IgD-negative memory B cell (primary cell): ENCODE data around the gene ANAPC5. TPM values are rescaled to one million over a fixed set of nuclear protein-coding genes. Genes with fewer than 3 reads are reported as not detected.
"Not testable (repeated sequence)": the region's sequence is repeated elsewhere in the genome, so short reads cannot be mapped to it uniquely, and the experiment has no call there.

Experiments
- H3K27ac Mint-ChIP-seq, 3 donors: one replicate each; pipeline ENCODE4 v1.8.0; 2020 to 2022; ENCODE audit warnings: mild to moderate bottlenecking in 3 of 3, mixed read lengths in 3 of 3, moderate library complexity in 1 of 3
- H3K27me3 Mint-ChIP-seq: one replicate; pipeline ENCODE4 v1.8.0; 2021; ENCODE audit warnings: mixed read lengths
- H3K36me3 Mint-ChIP-seq: one replicate; pipeline ENCODE4 v1.8.0; 2020; ENCODE audit warnings: mild to moderate bottlenecking, mixed read lengths
- H3K4me1 Mint-ChIP-seq, 3 donors: one replicate each; pipeline ENCODE4 v1.8.0; 2020 to 2022; ENCODE audit warnings: mixed read lengths in 3 of 3, mild to moderate bottlenecking in 1 of 3
- H3K4me3 Mint-ChIP-seq, 4 donors: one replicate each; pipeline ENCODE4 v1.8.0; 2020 to 2022; ENCODE audit warnings: mild to moderate bottlenecking in 4 of 4, mixed read lengths in 4 of 4, moderate library complexity in 3 of 4
- H3K9me3 Mint-ChIP-seq, 3 donors: one replicate each; pipeline ENCODE4 v1.8.0; 2020 to 2021; ENCODE audit warnings: mixed read lengths in 3 of 3, mild to moderate bottlenecking in 1 of 3
- polyA plus RNA-seq: library from polyadenylated mRNA; unstranded; fragments of 300-500 nt; fragmentation: Illumina TruSeq; gene quantifications from one replicate; pipeline ENCODE4 v1.2.3, GENCODE V29; 2021

ANAPC5 gene
- polyA plus RNA-seq, 1 donor from 2014 or later: 130 TPM

GRCh38 chr12:121288986-121289385 is 63.2 kb downstream of the ANAPC5 start:
- Mint-ChIP-seq H3K4me3 (no peak overlapping the region), H3K4me1 (peaks cover 12 to 24% (median 16%) of the 10 kb centered on the region in 3 donors), H3K9me3 (no peaks in the 10 kb centered on the region), H3K27ac (no peak overlapping the region), H3K27me3 (no peaks in the 10 kb centered on the region), H3K36me3 (peaks cover 2% of the 10 kb centered on the region)

DNA sequence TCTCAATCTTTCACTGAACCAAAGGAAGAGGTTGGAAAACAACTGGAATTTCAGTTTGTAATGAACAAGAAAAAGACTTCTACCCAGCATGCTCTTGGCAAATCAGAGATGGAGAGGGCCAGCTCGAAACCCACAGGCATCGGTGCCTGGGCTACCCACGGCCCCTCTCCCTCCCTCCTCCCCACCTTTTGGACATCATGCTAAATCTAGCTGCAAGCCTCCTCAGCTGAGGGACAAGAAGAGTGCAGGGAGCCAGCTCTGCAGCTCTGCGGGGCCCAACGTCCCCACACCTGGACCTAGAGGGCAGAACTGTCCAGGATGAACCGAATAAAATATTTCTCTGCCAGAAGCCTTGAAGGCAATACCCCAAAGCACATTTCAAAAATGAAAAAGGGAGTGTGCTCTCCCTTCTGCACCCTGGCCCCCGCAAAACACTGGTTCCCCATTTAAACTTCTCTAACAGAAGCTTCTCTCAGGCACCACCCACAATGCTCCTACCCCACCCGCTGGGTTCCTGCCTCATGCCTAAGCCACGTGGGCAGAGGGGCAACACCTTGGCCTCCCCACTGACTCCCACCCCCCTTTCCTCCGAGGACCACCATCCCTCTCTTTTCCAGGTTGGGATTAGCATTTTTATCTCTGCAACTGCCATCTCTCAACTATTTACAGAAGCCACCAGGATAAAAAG is 63.9 kb downstream of the ANAPC5 start:
- H3K27ac Mint-ChIP-seq: peak overlapping the region in 1 of 3 donors; percentile 89
- no peaks in the 10 kb centered on the region for H3K9me3 Mint-ChIP-seq
- peak overlapping the region in 2 of 4 donors; percentile 12 to 45 for H3K4me3 Mint-ChIP-seq
- H3K36me3 Mint-ChIP-seq: peaks cover 2% of the 10 kb centered on the region
- H3K4me1 Mint-ChIP-seq: peaks cover 12 to 24% (median 16%) of the 10 kb centered on the region in 3 donors
- H3K27me3 Mint-ChIP-seq: no peaks in the 10 kb centered on the region

- Mint-ChIP-seq H3K4me3 (no peak overlapping the region), H3K9me3 (no peaks in the 10 kb centered on the region), H3K36me3 (peaks cover 2% of the 10 kb centered on the region), H3K27ac (no peak overlapping the region), H3K4me1 (peaks cover 11 to 22% (median 13%) of the 10 kb centered on the region in 3 donors), H3K27me3 (no peaks in the 10 kb centered on the region)
Observed at GRCh38 chr12:121287267-121287954, 64.8 kb downstream of the ANAPC5 start.

DNA sequence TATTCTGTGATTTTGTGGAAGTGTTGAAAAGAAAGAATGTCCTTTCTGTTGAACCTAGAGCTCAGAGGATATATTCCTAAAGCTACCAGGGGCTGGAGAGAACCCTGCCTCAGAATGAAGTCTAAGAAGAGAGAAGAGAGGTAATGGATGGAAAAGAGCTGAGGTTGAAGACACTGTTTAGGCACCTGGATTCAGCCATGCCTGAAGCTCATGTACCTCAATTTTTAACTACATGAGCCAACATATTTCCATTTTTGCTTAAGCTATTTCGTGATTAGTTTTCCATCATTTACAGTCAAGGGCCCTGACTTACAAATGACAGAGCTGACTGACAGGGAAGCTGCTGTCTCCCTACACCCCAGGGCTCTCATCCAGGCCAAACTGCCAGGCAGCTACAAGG is 66.4 kb downstream of the ANAPC5 start:
- H3K4me1 Mint-ChIP-seq: peaks cover 8 to 13% (median 8%) of the 10 kb centered on the region in 3 donors
- H3K4me3 Mint-ChIP-seq: no peak overlapping the region
- H3K9me3 Mint-ChIP-seq: no peaks in the 10 kb centered on the region
- H3K27ac Mint-ChIP-seq: peak overlapping the region in 1 of 3 donors; percentile 71
- H3K36me3 Mint-ChIP-seq: no peaks in the 10 kb centered on the region
- no peaks in the 10 kb centered on the region for H3K27me3 Mint-ChIP-seq

DNA sequence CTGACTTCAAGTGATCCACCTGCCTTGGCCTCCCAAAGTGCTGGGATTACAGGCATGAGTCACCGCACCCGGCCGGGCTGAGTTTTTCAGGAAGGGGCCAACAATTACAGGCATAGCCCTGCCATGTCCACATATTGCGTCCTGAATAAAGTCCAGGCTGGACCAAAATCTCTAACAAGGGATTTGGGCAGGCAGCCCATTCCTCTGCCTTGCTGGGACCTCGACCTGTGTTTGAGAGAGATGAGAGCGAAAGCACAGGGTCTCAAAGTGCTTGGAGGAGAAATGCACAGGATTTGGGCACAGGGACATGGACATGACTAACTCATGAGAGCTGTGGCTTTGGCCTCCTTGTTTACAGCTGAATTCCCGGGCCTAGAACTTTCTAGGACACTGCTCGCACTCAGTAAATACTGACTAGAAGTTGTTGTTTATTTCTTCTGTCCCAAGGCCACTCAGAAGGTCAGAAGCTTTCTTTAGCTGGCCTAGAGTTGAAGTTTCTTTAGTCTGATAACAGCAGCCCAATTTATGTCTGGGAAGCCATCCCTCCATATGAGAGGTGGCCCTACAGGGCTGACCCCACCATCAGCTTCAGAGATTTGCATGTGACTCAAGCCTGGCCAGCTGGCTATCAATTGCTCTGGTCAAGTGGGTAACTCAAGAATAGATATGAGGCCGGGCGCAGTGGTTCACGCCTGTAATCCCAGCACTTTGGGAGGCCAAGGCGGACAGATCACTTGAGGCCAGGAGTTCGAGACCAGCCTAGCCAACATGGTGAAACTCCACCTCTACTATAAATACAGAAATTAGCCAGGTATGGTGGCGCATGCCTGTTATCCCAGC is 67.4 kb downstream of the ANAPC5 start:
- peaks cover 8 to 9% (median 8%) of the 10 kb centered on the region in 3 donors for H3K4me1 Mint-ChIP-seq
- H3K36me3 Mint-ChIP-seq: peaks cover 2% of the 10 kb centered on the region
- no peaks in the 10 kb centered on the region for H3K9me3 Mint-ChIP-seq
- H3K27ac Mint-ChIP-seq: no peak overlapping the region
- no peak overlapping the region for H3K4me3 Mint-ChIP-seq
- H3K27me3 Mint-ChIP-seq: no peaks in the 10 kb centered on the region

GRCh38 chr12:121283841-121284240 is 68.4 kb downstream of the ANAPC5 start:
- Mint-ChIP-seq H3K4me3 (no peak overlapping the region), H3K36me3 (peaks cover 3% of the 10 kb centered on the region), H3K27me3 (no peaks in the 10 kb centered on the region), H3K4me1 (peaks cover 8 to 9% (median 8%) of the 10 kb centered on the region in 3 donors), H3K27ac (no peak overlapping the region), H3K9me3 (no peaks in the 10 kb centered on the region)

GRCh38 chr12:121283388-121283787 is 68.8 kb downstream of the ANAPC5 start:
- Mint-ChIP-seq H3K36me3 (peaks cover 6% of the 10 kb centered on the region), H3K4me3 (no peak overlapping the region), H3K27me3 (no peaks in the 10 kb centered on the region), H3K27ac (no peak overlapping the region), H3K9me3 (no peaks in the 10 kb centered on the region), H3K4me1 (peaks cover 5 to 6% (median 5%) of the 10 kb centered on the region in 3 donors)

GRCh38 chr12:121282910-121283309 is 69.3 kb downstream of the ANAPC5 start:
- not testable (repeated sequence) for H3K4me1 Mint-ChIP-seq, H3K27ac Mint-ChIP-seq, H3K4me3 Mint-ChIP-seq, H3K27me3 Mint-ChIP-seq, H3K9me3 Mint-ChIP-seq, H3K36me3 Mint-ChIP-seq

DNA sequence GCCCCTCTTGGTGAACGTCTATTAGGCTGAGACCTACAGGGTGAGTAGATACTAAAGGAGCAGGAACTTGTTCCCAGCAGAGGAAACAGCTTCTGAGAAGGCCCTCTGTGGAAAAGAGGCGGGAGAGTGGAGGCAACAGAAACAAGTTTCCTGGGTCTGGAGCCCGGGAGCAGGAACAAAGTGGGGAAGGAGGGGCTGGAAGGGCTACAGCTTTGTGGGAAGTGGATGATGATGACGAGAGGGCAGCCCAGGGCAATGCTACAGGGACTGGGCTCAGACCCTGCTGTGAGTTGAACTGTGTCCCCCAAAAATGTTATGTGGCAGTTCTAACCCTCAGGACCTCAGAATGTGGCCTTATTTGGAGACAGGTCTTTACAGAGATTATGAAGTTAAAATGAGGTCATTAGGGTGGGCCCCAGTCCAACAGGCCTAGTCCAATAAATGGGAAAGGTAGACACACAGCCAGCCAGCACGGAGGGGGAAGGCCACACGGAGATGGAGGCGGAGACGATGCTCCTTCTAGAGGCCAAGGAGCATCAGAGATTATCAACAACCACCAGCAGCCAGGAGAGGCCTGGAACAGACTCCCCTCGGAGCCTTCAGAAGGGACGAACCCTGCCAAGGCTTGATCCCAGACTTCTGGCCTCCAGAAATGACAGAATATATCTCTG is 70.0 kb downstream of the ANAPC5 start:
- H3K27me3 Mint-ChIP-seq: no peaks in the 10 kb centered on the region
- H3K27ac Mint-ChIP-seq: no peak overlapping the region
- no peaks in the 10 kb centered on the region for H3K9me3 Mint-ChIP-seq
- no peak overlapping the region for H3K4me3 Mint-ChIP-seq
- peaks cover 2 to 5% (median 4%) of the 10 kb centered on the region in 3 donors for H3K4me1 Mint-ChIP-seq
- peaks cover 7% of the 10 kb centered on the region for H3K36me3 Mint-ChIP-seq

DNA sequence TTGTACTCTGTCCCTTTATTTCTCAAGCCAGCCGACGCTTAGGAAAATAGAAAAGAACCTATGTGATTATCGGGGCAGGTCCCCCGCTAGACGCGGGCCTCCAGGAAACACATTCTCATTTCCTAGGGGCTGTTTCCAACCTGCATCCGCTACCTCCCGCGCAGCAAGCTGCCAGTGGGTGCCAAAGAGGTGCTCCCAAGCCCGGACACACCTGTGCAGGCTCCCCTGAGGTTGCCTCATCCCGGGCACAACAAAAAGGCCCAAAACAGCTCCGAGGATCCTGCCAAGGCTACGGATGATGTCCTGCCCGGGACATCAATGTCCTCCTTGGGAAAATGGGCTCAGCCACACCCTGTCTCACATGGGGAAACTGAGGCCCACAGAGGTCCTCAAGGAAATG is 71.1 kb downstream of the ANAPC5 start:
- not testable (repeated sequence) for H3K9me3 Mint-ChIP-seq, H3K27me3 Mint-ChIP-seq, H3K4me3 Mint-ChIP-seq, H3K36me3 Mint-ChIP-seq, H3K4me1 Mint-ChIP-seq
- H3K27ac Mint-ChIP-seq: peak overlapping the region in 1 of 3 donors; percentile 35

GRCh38 chr12:121280531-121280930 is 71.7 kb downstream of the ANAPC5 start:
- H3K27ac Mint-ChIP-seq: peak overlapping the region in 1 of 3 donors; percentile 35
- H3K27me3 Mint-ChIP-seq, H3K9me3 Mint-ChIP-seq, H3K36me3 Mint-ChIP-seq, H3K4me3 Mint-ChIP-seq, H3K4me1 Mint-ChIP-seq: not testable (repeated sequence)

DNA sequence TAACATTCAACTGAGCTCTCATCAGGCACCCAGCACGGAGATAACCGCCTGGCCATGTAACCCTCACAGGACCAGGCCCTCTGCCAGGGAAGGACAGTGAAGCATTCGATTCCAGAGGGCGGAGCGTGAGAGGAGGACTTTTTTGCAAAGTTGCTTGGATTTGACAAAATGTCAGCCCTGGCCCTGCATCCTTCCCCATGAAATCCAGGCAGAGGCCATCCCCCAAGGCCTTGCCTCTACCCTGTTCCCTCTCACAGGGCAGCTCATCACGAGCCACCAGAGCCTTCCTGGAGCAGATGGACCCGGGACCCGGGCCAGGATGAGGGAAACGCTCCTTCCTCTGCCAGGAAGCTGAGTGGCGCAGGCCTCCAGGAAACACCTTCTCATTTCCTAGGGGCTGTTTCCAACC is 72.7 kb downstream of the ANAPC5 start:
- Mint-ChIP-seq H3K36me3 (peaks cover 7% of the 10 kb centered on the region), H3K27ac (no peak overlapping the region), H3K4me3 (no peak overlapping the region), H3K9me3 (no peaks in the 10 kb centered on the region), H3K27me3 (no peaks in the 10 kb centered on the region), H3K4me1 (peaks cover 6 to 9% (median 8%) of the 10 kb centered on the region in 3 donors)

DNA sequence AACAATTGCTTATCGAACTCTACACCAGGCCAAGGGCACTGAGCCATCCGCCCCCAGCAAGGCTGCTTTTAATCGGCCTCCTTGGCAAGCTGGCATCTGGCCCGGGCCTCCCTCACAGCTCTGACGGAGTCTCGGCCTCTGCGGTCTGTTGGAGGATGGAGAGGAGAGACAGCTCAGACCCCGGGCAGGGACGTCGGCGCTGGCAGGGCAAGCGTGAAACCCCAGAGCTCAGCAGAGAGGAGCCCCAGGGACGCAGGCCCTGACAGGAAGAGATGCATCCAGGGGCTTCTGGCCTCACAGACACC is 73.2 kb downstream of the ANAPC5 start:
- Mint-ChIP-seq H3K4me3 (no peak overlapping the region), H3K36me3 (peaks cover 7% of the 10 kb centered on the region), H3K27me3 (no peaks in the 10 kb centered on the region), H3K9me3 (no peaks in the 10 kb centered on the region), H3K4me1 (peaks cover 6 to 9% (median 8%) of the 10 kb centered on the region in 3 donors), H3K27ac (peak overlapping the region in 1 of 3 donors; percentile 82)

GRCh38 chr12:121278169-121279070 is 73.8 kb downstream of the ANAPC5 start:
- Mint-ChIP-seq H3K4me1 (peaks cover 6 to 9% (median 8%) of the 10 kb centered on the region in 3 donors), H3K9me3 (no peaks in the 10 kb centered on the region), H3K4me3 (no peak overlapping the region), H3K27ac (peak overlapping the region in 1 of 3 donors; percentile 82), H3K27me3 (no peaks in the 10 kb centered on the region), H3K36me3 (peaks cover 7% of the 10 kb centered on the region)
